HEK293 (cell line): ENCODE results near the gene RNF227.

Source experiments
- CTCF ChIA-PET: fragments of 350-600 bp; formaldehyde crosslinking; extraction: SDS; loops from one replicate; lab custom pipeline; 2021; ENCODE audit warnings: antibody characterized with exemption; lab: Yijun Ruan, JAX
- POLR2A ChIA-PET: fragments of 300-600 bp; formaldehyde crosslinking; extraction: SDS; loops from one replicate; lab custom pipeline; 2020; ENCODE audit warnings: antibody characterized with exemption, inconsistent platforms; lab: Yijun Ruan, JAX
- H3K27ac ChIP-seq: fragments of 200-500 bp; sonication (Bioruptor generic); 2 replicates; pipeline ENCODE4 v1.5.1; 2014; ENCODE audit warnings: low read depth, low read length, control low read depth, inconsistent platforms; ENCODE audit errors: extremely low read depth
- H3K36me3 ChIP-seq, 2 experiments: fragments of 200-500 bp in 1 of 2; sonication (Bioruptor generic) in 1 of 2; 1 replicate in 1 of 2; 2 replicates in 1 of 2; pipeline ENCODE4 v1.5.1; 2014 to 2017; ENCODE audit warnings: inconsistent platforms in 2 of 2, low read length in 2 of 2; ENCODE audit not compliant: control insufficient read depth in 2 of 2, insufficient read depth in 1 of 2
- H3K4me1 ChIP-seq: fragments of 200-500 bp; sonication (Bioruptor generic); 2 replicates; pipeline ENCODE4 v1.5.1; 2014; ENCODE audit warnings: mild to moderate bottlenecking, low read length, inconsistent platforms; ENCODE audit not compliant: control insufficient read depth, insufficient read depth
- H3K4me3 ChIP-seq: 2 replicates; pipeline ENCODE4 v1.5.1; 2011; ENCODE audit warnings: low read depth, mild to moderate bottlenecking, control low read depth, low read length, moderate library complexity
- H3K9me3 ChIP-seq: fragments of 200-500 bp; sonication (Bioruptor generic); 2 replicates; pipeline ENCODE4 v1.5.1; 2014; ENCODE audit warnings: low read depth, low read length, inconsistent platforms; ENCODE audit not compliant: control insufficient read depth, insufficient read depth
- KLF10 ChIP-seq: fragments of 450-650 bp; IDR thresholded peaks from 2 replicates; pipeline ENCODE4 v1.5.1; 2018; ENCODE audit warnings: missing biosample characterization, mild to moderate bottlenecking, missing genetic modification characterization
- KLF8 ChIP-seq: fragments of 450-650 bp; formaldehyde crosslinking; IDR thresholded peaks from 2 replicates; pipeline ENCODE4 v1.5.1; 2016; ENCODE audit warnings: missing biosample characterization, missing genetic modification characterization
- MEIS1 ChIP-seq: sonication (generic); formaldehyde crosslinking; IDR thresholded peaks from 2 replicates; pipeline ENCODE4 v1.8.1; 2022; ENCODE audit warnings: missing genetic modification reagents, mild to moderate bottlenecking, borderline replicate concordance
- MYNN ChIP-seq: fragments of 450-650 bp; formaldehyde crosslinking; IDR thresholded peaks from 2 replicates; pipeline ENCODE4 v1.5.1; 2016; ENCODE audit warnings: missing biosample characterization, missing genetic modification characterization, borderline replicate concordance
- SP3 ChIP-seq: fragments of 450-650 bp; formaldehyde crosslinking; IDR thresholded peaks from 2 replicates; pipeline ENCODE4 v1.5.1; 2016; ENCODE audit warnings: missing biosample characterization, missing genetic modification characterization
- WT1 ChIP-seq: fragments of 450-650 bp; formaldehyde crosslinking; IDR thresholded peaks from 2 replicates; pipeline ENCODE4 v1.5.1; 2016; ENCODE audit warnings: missing biosample characterization, missing genetic modification characterization
- ZFHX2 ChIP-seq: fragments of 450-650 bp; formaldehyde crosslinking; conservative IDR thresholded peaks from 2 replicates; pipeline ENCODE4 v1.5.1; 2016; ENCODE audit warnings: missing biosample characterization, missing genetic modification characterization
- ZNF112 ChIP-seq: fragments of 450-650 bp; formaldehyde crosslinking; IDR thresholded peaks from 2 replicates; pipeline ENCODE4 v1.5.0; 2017; ENCODE audit warnings: missing biosample characterization, missing genetic modification characterization
- ZNF266 ChIP-seq: fragments of 450-650 bp; formaldehyde crosslinking; IDR thresholded peaks from 2 replicates; pipeline ENCODE4 v1.5.1; 2016; ENCODE audit warnings: missing biosample characterization, missing genetic modification characterization, low read depth
- ZNF311 ChIP-seq: fragments of 450-650 bp; formaldehyde crosslinking; IDR thresholded peaks from 2 replicates; pipeline ENCODE4 v1.5.1; 2017; ENCODE audit warnings: missing biosample characterization, missing genetic modification characterization, borderline replicate concordance
- ZNF670 ChIP-seq: fragments of 450-650 bp; formaldehyde crosslinking; IDR thresholded peaks from 2 replicates; pipeline ENCODE4 v1.5.1; 2016; ENCODE audit warnings: missing biosample characterization, missing genetic modification characterization, low read depth
- ZNF707 ChIP-seq: fragments of 450-650 bp; formaldehyde crosslinking; IDR thresholded peaks from 2 replicates; pipeline ENCODE4 v1.5.1; 2016; ENCODE audit warnings: missing biosample characterization, missing genetic modification characterization
- ZNF776 ChIP-seq: fragments of 450-650 bp; formaldehyde crosslinking; IDR thresholded peaks from 2 replicates; pipeline ENCODE4 v1.5.0; 2017; ENCODE audit warnings: missing biosample characterization, missing genetic modification characterization, borderline replicate concordance
- ZNF830 ChIP-seq: fragments of 450-650 bp; IDR thresholded peaks from 2 replicates; pipeline ENCODE4 v1.5.0; 2018; ENCODE audit warnings: missing biosample characterization, missing genetic modification characterization, low read depth, mild to moderate bottlenecking, moderate library complexity
- ZNF837 ChIP-seq: fragments of 450-650 bp; formaldehyde crosslinking; IDR thresholded peaks from 2 replicates; pipeline ENCODE4 v1.5.1; 2016; ENCODE audit warnings: missing biosample characterization, missing genetic modification characterization
- ZXDB ChIP-seq: fragments of 450-650 bp; formaldehyde crosslinking; IDR thresholded peaks from 2 replicates; pipeline ENCODE4 v1.5.1; 2016; ENCODE audit warnings: missing biosample characterization, missing genetic modification characterization
- TF ChIP-seq, protein P1 (sequence below): fragments of 450-650 bp; formaldehyde crosslinking; IDR thresholded peaks from 2 replicates; pipeline ENCODE4 v1.5.1; 2016; ENCODE audit warnings: missing biosample characterization, missing genetic modification characterization
- TF ChIP-seq, protein P2 (sequence below): fragments of 450-650 bp; formaldehyde crosslinking; IDR thresholded peaks from 2 replicates; pipeline ENCODE4 v1.5.1; 2016; ENCODE audit warnings: missing biosample characterization, missing genetic modification characterization
- TF ChIP-seq, protein P3 (sequence below): fragments of 450-650 bp; formaldehyde crosslinking; IDR thresholded peaks from 2 replicates; pipeline ENCODE4 v1.5.1; 2017; ENCODE audit warnings: missing biosample characterization, missing genetic modification characterization
- TF ChIP-seq, protein P4 (sequence below): fragments of 450-650 bp; formaldehyde crosslinking; IDR thresholded peaks from 2 replicates; pipeline ENCODE4 v1.5.1; 2016; ENCODE audit warnings: missing biosample characterization, missing genetic modification characterization, borderline replicate concordance

Gene RNF227

DNA sequence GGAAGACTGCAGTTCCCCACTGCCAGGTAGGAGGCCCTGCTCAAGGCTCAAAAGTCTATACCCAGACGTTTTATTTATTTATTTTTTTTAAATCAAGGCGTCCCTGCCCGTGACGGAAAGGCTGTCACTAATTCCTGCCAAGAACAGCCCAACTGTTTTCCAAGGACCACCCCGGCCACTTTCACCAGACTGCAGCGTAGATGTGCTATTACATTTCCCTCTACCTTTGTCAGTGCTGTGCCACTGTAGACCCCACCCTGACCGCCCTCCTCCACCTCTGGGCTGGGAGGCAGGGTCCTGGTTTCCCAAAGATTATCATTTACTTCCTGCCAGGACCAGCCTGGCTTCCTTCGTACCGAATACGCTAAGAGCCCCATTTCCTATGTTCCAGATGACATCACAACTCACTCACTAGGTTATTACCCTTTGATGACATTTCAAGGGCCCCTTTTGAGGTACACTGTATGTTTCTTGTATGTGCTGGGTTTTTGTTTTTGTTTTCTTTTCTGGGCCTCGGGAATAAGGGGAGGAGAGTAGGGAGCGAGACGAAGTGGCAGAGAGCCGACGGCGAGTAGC, 6.3 kb upstream of the RNF227 start:
- Histone ChIP-seq H3K36me3 (peaks cover 0 to 19% of the 10 kb centered on the region in 2 experiments; a peak in 1 of 3 replicates), H3K27ac (no peak overlapping the region), H3K4me1 (no peaks in the 10 kb centered on the region), H3K4me3 (no peak overlapping the region), H3K9me3 (no peaks in the 10 kb centered on the region)
- CTCF ChIA-PET: interaction anchor here (0.6 to 1.5 kb wide), 3 partner anchors 10 to 177 kb away, joined by 4 to 6 read pairs (median 5); partner anchors contain the start of genes CNTROB and TRAPPC1
- POLR2A ChIA-PET: interaction anchor here (2.1 kb wide), 1 partner anchor 10 kb away, joined by 7 read pairs; the partner anchor contains the start of genes CNTROB and TRAPPC1
- TF ChIP-seq WT1 (tag by site-specific recombination) (no peak), ZNF776 (tag by site-specific recombination) (no peak), MEIS1 (no peak), KLF8 (tag by site-specific recombination) (no peak), ZNF707 (no peak), ZNF670 (tag by site-specific recombination) (no peak), ZNF311 (tag by site-specific recombination) (no peak), ZXDB (tag by site-specific recombination) (no peak), KLF10 (tag by site-specific recombination) (no peak), ZNF830 (tag by site-specific recombination) (no peak), ZNF112 (tag by site-specific recombination) (no peak), ZNF837 (tag by site-specific recombination) (no peak), ZNF266 (tag by site-specific recombination) (no peak), MYNN (tag by site-specific recombination) (no peak), ZFHX2 (tag by site-specific recombination) (no peak), SP3 (tag by site-specific recombination) (no peak)
- TF ChIP-seq, protein P1, sequence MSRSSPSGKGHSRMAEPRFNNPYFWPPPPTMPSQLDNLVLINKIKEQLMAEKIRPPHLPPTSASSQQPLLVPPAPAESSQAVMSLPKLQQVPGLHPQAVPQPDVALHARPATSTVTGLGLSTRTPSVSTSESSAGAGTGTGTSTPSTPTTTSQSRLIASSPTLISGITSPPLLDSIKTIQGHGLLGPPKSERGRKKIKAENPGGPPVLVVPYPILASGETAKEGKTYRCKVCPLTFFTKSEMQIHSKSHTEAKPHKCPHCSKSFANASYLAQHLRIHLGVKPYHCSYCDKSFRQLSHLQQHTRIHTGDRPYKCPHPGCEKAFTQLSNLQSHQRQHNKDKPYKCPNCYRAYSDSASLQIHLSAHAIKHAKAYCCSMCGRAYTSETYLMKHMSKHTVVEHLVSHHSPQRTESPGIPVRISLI (tag by site-specific recombination): no peak
- TF ChIP-seq, protein P2, sequence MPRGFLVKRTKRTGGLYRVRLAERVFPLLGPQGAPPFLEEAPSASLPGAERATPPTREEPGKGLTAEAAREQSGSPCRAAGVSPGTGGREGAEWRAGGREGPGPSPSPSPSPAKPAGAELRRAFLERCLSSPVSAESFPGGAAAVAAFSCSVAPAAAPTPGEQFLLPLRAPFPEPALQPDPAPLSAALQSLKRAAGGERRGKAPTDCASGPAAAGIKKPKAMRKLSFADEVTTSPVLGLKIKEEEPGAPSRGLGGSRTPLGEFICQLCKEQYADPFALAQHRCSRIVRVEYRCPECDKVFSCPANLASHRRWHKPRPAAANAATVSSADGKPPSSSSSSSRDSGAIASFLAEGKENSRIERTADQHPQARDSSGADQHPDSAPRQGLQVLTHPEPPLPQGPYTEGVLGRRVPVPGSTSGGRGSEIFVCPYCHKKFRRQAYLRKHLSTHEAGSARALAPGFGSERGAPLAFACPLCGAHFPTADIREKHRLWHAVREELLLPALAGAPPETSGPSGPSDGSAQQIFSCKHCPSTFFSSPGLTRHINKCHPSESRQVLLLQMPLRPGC: no peak
- TF ChIP-seq, protein P3, sequence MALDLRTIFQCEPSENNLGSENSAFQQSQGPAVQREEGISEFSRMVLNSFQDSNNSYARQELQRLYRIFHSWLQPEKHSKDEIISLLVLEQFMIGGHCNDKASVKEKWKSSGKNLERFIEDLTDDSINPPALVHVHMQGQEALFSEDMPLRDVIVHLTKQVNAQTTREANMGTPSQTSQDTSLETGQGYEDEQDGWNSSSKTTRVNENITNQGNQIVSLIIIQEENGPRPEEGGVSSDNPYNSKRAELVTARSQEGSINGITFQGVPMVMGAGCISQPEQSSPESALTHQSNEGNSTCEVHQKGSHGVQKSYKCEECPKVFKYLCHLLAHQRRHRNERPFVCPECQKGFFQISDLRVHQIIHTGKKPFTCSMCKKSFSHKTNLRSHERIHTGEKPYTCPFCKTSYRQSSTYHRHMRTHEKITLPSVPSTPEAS (tag by site-specific recombination): no peak
- TF ChIP-seq, protein P4, sequence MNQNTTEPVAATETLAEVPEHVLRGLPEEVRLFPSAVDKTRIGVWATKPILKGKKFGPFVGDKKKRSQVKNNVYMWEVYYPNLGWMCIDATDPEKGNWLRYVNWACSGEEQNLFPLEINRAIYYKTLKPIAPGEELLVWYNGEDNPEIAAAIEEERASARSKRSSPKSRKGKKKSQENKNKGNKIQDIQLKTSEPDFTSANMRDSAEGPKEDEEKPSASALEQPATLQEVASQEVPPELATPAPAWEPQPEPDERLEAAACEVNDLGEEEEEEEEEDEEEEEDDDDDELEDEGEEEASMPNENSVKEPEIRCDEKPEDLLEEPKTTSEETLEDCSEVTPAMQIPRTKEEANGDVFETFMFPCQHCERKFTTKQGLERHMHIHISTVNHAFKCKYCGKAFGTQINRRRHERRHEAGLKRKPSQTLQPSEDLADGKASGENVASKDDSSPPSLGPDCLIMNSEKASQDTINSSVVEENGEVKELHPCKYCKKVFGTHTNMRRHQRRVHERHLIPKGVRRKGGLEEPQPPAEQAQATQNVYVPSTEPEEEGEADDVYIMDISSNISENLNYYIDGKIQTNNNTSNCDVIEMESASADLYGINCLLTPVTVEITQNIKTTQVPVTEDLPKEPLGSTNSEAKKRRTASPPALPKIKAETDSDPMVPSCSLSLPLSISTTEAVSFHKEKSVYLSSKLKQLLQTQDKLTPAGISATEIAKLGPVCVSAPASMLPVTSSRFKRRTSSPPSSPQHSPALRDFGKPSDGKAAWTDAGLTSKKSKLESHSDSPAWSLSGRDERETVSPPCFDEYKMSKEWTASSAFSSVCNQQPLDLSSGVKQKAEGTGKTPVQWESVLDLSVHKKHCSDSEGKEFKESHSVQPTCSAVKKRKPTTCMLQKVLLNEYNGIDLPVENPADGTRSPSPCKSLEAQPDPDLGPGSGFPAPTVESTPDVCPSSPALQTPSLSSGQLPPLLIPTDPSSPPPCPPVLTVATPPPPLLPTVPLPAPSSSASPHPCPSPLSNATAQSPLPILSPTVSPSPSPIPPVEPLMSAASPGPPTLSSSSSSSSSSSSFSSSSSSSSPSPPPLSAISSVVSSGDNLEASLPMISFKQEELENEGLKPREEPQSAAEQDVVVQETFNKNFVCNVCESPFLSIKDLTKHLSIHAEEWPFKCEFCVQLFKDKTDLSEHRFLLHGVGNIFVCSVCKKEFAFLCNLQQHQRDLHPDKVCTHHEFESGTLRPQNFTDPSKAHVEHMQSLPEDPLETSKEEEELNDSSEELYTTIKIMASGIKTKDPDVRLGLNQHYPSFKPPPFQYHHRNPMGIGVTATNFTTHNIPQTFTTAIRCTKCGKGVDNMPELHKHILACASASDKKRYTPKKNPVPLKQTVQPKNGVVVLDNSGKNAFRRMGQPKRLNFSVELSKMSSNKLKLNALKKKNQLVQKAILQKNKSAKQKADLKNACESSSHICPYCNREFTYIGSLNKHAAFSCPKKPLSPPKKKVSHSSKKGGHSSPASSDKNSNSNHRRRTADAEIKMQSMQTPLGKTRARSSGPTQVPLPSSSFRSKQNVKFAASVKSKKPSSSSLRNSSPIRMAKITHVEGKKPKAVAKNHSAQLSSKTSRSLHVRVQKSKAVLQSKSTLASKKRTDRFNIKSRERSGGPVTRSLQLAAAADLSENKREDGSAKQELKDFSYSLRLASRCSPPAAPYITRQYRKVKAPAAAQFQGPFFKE (tag by site-specific recombination): no peak
